Neural cell (in vitro differentiated cells): Measurements from ENCODE around the gene ADAMTSL2. TPM values are rescaled to one million over a fixed set of nuclear protein-coding genes. Genes with fewer than 3 reads are reported as not detected.

Experiments used
- H2AFZ ChIP-seq: fragments of 200-600, 300-800 bp; sonication (generic), shearing (Covaris generic); 2 replicates; pipeline ENCODE4 v1.6.0; 2014; ENCODE audit warnings: low read depth, mild to moderate bottlenecking, antibody characterized with exemption, low read length, moderate library complexity
- H3F3A ChIP-seq: fragments of 200-600 bp; shearing (Covaris generic); 2 replicates; pipeline ENCODE4 v1.6.1; 2016; ENCODE audit warnings: mild to moderate bottlenecking, moderate library complexity, mixed read lengths, antibody characterized with exemption, low read length; ENCODE audit not compliant: insufficient read depth, poor library complexity, severe bottlenecking
- H3K27ac ChIP-seq: fragments of 200-600, 300-800 bp; sonication (generic), shearing (Covaris generic); 2 replicates; pipeline ENCODE4 v1.5.1; 2014; ENCODE audit warnings: mild to moderate bottlenecking, low read length, moderate library complexity
- H3K27me3 ChIP-seq: fragments of 300-800, 200-600 bp; sonication (generic), shearing (Covaris generic); 2 replicates; pipeline ENCODE4 v1.6.0; 2014; ENCODE audit warnings: mild to moderate bottlenecking, low read depth, low read length, moderate library complexity; ENCODE audit not compliant: insufficient read depth
- H3K36me3 ChIP-seq: fragments of 300-800, 200-600 bp; sonication (generic), shearing (Covaris generic); 2 replicates; pipeline ENCODE4 v1.5.1; 2014; ENCODE audit warnings: mild to moderate bottlenecking, antibody characterized with exemption, low read length, moderate library complexity; ENCODE audit not compliant: insufficient read depth
- H3K4me2 ChIP-seq: fragments of 300-800, 200-600 bp; sonication (generic), shearing (Covaris generic); 2 replicates; pipeline ENCODE4 v1.6.0; 2014; ENCODE audit warnings: mild to moderate bottlenecking, low read length
- H3K4me3 ChIP-seq: fragments of 300-800, 200-600 bp; sonication (generic), shearing (Covaris generic); 2 replicates; pipeline ENCODE4 v1.5.1; 2014; ENCODE audit warnings: mild to moderate bottlenecking, low read length, moderate library complexity
- H3K79me2 ChIP-seq: fragments of 200-600 bp; shearing (Covaris generic); replicated peaks from 2 replicates; pipeline ENCODE4 v1.6.0; 2014; ENCODE audit warnings: mild to moderate bottlenecking, low read length, moderate library complexity; ENCODE audit not compliant: insufficient read depth
- H3K9ac ChIP-seq: fragments of 300-800, 200-600 bp; sonication (generic), shearing (Covaris generic); 2 replicates; pipeline ENCODE4 v1.6.1; 2016; ENCODE audit warnings: mild to moderate bottlenecking, low read length, mixed read lengths
- H3K9me2 ChIP-seq: fragments of 200-600 bp; shearing (Covaris generic); 2 replicates; pipeline ENCODE4 v1.6.1; 2016; ENCODE audit warnings: mild to moderate bottlenecking, low read length, mixed read lengths; ENCODE audit not compliant: insufficient read depth
- H3K9me3 ChIP-seq: fragments of 200-600, 300-800 bp; sonication (generic), shearing (Covaris generic); 2 replicates; pipeline ENCODE4 v1.6.1; 2016; ENCODE audit warnings: mild to moderate bottlenecking, mixed run types, low read length, moderate library complexity, mixed read lengths
- H4K20me1 ChIP-seq: fragments of 200-600 bp; shearing (Covaris generic); 2 replicates; pipeline ENCODE4 v1.6.1; 2016; ENCODE audit warnings: mild to moderate bottlenecking, mixed run types; ENCODE audit not compliant: insufficient read depth
- CTCF ChIP-seq: fragments of 450-650 bp; IDR thresholded peaks from 2 replicates; pipeline ENCODE4 v1.5.1; 2014; ENCODE audit warnings: antibody characterized with exemption, mild to moderate bottlenecking, moderate library complexity; ENCODE audit not compliant: poor library complexity, severe bottlenecking
- EP300 ChIP-seq: fragments of 450-650 bp; conservative IDR thresholded peaks from 2 replicates; pipeline ENCODE4 v1.6.1; 2014; ENCODE audit warnings: antibody characterized with exemption, mild to moderate bottlenecking, moderate library complexity; ENCODE audit not compliant: poor library complexity, severe bottlenecking
- EZH2 ChIP-seq: fragments of 200-600, 300-800 bp; shearing (Covaris generic), sonication (generic); IDR thresholded peaks from 2 replicates; pipeline ENCODE4 v1.6.1; 2014; ENCODE audit warnings: antibody characterized with exemption, low read length, borderline replicate concordance, mild to moderate bottlenecking; ENCODE audit not compliant: insufficient read depth, poor library complexity, severe bottlenecking
- MXI1 ChIP-seq: fragments of 450-650 bp; conservative IDR thresholded peaks from 2 replicates; pipeline ENCODE4 v1.6.1; 2014; ENCODE audit warnings: antibody characterized with exemption, mild to moderate bottlenecking; ENCODE audit not compliant: poor library complexity, severe bottlenecking
- POLR2AphosphoS5 ChIP-seq: IDR thresholded peaks from 2 replicates; pipeline ENCODE4 v1.6.1; 2012
- RAD21 ChIP-seq: fragments of 450-650 bp; conservative IDR thresholded peaks from 2 replicates; pipeline ENCODE4 v1.6.1; 2014; ENCODE audit warnings: antibody characterized with exemption, mild to moderate bottlenecking, moderate library complexity
- SMC3 ChIP-seq: fragments of 450-650 bp; conservative IDR thresholded peaks from 2 replicates; pipeline ENCODE4 v1.6.1; 2014; ENCODE audit warnings: antibody characterized with exemption, mild to moderate bottlenecking, moderate library complexity; ENCODE audit not compliant: poor library complexity
- TAF1 ChIP-seq: IDR thresholded peaks from 2 replicates; pipeline ENCODE4 v1.6.1; 2012; ENCODE audit warnings: low read depth
- polyA plus RNA-seq: library from polyadenylated mRNA; depleted of rRNA; stranded (reverse); fragments of >200 nt; gene quantifications from 2 replicates; pipeline ENCODE4 v1.2.3, GENCODE V29; 2014
- TF ChIP-seq, protein P1 (sequence below): IDR thresholded peaks from 2 replicates; pipeline ENCODE4 v1.6.1; 2012; ENCODE audit warnings: borderline replicate concordance

Gene ADAMTSL2
- polyA plus RNA-seq, 1 donor from 2014 or later, result 0.85 TPM

GRCh38 chr9:133580419-133580738, 45.9 kb downstream of the ADAMTSL2 start:
- peak overlapping the region; percentile 25 for H3K9ac ChIP-seq
- no peaks in the 10 kb centered on the region for H4K20me1 ChIP-seq
- no peaks in the 10 kb centered on the region for H3F3A ChIP-seq
- H3K9me3 ChIP-seq, result no peaks in the 10 kb centered on the region
- H3K4me2 ChIP-seq, result no peak overlapping the region
- H3K27me3 ChIP-seq, result no peaks in the 10 kb centered on the region
- no peak overlapping the region for H3K4me3 ChIP-seq
- H3K9me2 ChIP-seq, result no peaks in the 10 kb centered on the region
- peak overlapping the region; percentile 1 for H3K27ac ChIP-seq
- no peaks in the 10 kb centered on the region for H3K79me2 ChIP-seq
- H3K36me3 ChIP-seq, result no peaks in the 10 kb centered on the region
- TF ChIP-seq, protein P1, sequence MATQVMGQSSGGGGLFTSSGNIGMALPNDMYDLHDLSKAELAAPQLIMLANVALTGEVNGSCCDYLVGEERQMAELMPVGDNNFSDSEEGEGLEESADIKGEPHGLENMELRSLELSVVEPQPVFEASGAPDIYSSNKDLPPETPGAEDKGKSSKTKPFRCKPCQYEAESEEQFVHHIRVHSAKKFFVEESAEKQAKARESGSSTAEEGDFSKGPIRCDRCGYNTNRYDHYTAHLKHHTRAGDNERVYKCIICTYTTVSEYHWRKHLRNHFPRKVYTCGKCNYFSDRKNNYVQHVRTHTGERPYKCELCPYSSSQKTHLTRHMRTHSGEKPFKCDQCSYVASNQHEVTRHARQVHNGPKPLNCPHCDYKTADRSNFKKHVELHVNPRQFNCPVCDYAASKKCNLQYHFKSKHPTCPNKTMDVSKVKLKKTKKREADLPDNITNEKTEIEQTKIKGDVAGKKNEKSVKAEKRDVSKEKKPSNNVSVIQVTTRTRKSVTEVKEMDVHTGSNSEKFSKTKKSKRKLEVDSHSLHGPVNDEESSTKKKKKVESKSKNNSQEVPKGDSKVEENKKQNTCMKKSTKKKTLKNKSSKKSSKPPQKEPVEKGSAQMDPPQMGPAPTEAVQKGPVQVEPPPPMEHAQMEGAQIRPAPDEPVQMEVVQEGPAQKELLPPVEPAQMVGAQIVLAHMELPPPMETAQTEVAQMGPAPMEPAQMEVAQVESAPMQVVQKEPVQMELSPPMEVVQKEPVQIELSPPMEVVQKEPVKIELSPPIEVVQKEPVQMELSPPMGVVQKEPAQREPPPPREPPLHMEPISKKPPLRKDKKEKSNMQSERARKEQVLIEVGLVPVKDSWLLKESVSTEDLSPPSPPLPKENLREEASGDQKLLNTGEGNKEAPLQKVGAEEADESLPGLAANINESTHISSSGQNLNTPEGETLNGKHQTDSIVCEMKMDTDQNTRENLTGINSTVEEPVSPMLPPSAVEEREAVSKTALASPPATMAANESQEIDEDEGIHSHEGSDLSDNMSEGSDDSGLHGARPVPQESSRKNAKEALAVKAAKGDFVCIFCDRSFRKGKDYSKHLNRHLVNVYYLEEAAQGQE, result no peak
- TF ChIP-seq TAF1 (no peak), CTCF (no peak), POLR2AphosphoS5 (no peak)
- H2AFZ ChIP-seq, result no peak overlapping the region

DNA sequence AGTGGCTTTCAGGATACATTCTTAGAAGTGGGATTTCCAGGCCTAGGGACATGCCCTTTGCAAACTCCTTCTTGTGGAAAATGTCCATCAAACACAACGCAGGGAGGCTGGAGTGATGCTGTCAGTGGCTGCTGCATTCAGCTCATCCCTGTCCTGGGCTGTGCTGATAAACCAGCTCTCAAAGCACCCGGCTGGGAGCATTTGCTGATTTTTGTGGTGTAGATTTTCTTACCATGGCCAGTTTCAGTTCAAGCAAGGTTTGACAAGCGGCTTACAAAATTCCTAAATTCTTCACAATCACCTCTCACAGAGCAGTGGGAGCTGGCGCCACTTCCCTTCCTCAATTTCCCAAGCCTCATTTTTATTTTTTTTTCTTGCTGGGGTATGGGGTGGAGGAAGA, 46.5 kb downstream of the ADAMTSL2 start:
- TF ChIP-seq POLR2AphosphoS5 (no peak), RAD21 (no peak), MXI1 (no peak), SMC3 (no peak), EP300 (no peak), TAF1 (no peak), EZH2 (no peak), CTCF (no peak)
- TF ChIP-seq, protein P1, result no peak
- no peak overlapping the region for H2AFZ ChIP-seq
- H3K9ac ChIP-seq, result peak overlapping the region; percentile 7
- H3K9me3 ChIP-seq, result no peaks in the 10 kb centered on the region
- no peaks in the 10 kb centered on the region for H3F3A ChIP-seq
- no peak overlapping the region for H3K4me2 ChIP-seq
- H3K79me2 ChIP-seq, result no peaks in the 10 kb centered on the region
- H3K36me3 ChIP-seq, result no peaks in the 10 kb centered on the region
- H3K27me3 ChIP-seq, result no peaks in the 10 kb centered on the region
- no peak overlapping the region for H3K4me3 ChIP-seq
- H3K27ac ChIP-seq, result no peak overlapping the region
- no peaks in the 10 kb centered on the region for H3K9me2 ChIP-seq
- H4K20me1 ChIP-seq, result no peaks in the 10 kb centered on the region
